ENCODE results near the gene EYA2. TPM values are rescaled to one million over a fixed set of nuclear protein-coding genes. Genes with fewer than 3 reads are reported as not detected.

EYA2 gene
- total and polyA plus RNA-seq, 2 donors (not counting 1 experiment from before 2014, with no cell fraction given) = 1.1 to 2.8 TPM

DNA sequence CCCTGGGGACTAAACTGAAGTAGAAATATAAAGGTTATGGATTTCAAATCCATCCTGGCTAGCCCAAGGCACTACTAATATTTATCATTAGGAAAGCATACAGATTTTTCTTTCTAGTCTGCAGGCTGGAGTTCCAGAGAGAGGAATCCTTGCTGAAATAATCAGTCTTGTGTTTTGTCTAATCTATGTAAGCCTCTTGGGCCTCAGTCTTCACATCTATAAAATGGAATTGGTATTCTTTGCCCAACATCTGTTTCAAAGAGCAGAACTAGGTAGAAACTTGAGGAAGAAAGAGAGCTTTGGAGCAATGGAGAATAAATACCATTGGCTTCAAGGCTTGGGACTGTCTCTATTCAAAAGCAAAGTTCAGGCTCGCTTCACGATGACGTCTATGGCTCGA lies 249.8 kb downstream of the EYA2 start:
- POLR2A ChIA-PET = no interaction called here
- H3K27me3 Mint-ChIP-seq = peaks cover 21% of the 10 kb centered on the region
- 97% methylated on average over 4 of the region's 4 CpGs for WGBS (ENCODE audit: insufficient coverage)

DNA sequence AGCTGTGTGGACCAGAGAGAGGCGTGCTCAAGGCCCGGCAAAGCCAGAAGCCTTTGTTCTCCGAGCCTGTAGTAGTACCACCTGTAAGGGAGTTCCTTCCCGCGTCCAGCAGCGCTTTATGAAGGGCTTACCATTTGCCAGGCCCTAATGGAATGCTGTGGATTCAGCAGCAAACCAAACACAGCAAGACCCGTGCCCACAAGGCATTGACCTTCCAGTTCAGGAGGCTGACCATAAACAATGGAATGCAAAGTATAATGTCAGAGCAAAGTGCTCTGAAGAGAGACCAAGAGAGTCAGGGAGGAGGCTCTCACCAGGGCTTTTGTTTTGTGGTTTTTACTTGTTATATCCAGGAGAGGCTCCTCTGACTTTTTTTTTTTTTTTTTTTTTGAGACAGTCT lies 252.0 kb downstream of the EYA2 start:
- no peaks in the 10 kb centered on the region for H3K4me1 Mint-ChIP-seq
- ChIA-PET CTCF (no interaction called here), POLR2A (no interaction called here)
- no peaks in the 10 kb centered on the region for H3K36me3 ChIP-seq (replicated peaks in 1 of 2; ENCODE audit: control extremely low read depth in 1 of 2, control insufficient read depth in 1 of 2, extremely low read depth in 1 of 2, insufficient read depth in 2 of 2, low read length in 1 of 2)
- H3K27me3 Mint-ChIP-seq = peaks cover 25% of the 10 kb centered on the region
- no peak overlapping the region for H3K4me2 ChIP-seq (replicated peaks; ENCODE audit: low read depth, low read length, poor library complexity, severe bottlenecking)
- H3K9ac ChIP-seq (ENCODE audit: low read length) = no peak overlapping the region
- H3K27me3 ChIP-seq (replicated peaks in 1 of 4; ENCODE audit: control extremely low read depth in 1 of 4, control insufficient read depth in 3 of 4, insufficient read depth in 4 of 4, low read length in 3 of 4) = peaks cover 0 to 7% (median 1%) of the 10 kb centered on the region in 4 experiments
- H3K9me3 Mint-ChIP-seq (ENCODE audit: insufficient read depth) = peaks cover 3% of the 10 kb centered on the region
- no peak for TF ChIP-seq EZH2 (IDR thresholded peaks at IDR 0.05; ENCODE audit: borderline replicate concordance, insufficient read depth, low read depth, low read length, poor library complexity, severe bottlenecking)
- TF ChIP-seq, protein P1, sequence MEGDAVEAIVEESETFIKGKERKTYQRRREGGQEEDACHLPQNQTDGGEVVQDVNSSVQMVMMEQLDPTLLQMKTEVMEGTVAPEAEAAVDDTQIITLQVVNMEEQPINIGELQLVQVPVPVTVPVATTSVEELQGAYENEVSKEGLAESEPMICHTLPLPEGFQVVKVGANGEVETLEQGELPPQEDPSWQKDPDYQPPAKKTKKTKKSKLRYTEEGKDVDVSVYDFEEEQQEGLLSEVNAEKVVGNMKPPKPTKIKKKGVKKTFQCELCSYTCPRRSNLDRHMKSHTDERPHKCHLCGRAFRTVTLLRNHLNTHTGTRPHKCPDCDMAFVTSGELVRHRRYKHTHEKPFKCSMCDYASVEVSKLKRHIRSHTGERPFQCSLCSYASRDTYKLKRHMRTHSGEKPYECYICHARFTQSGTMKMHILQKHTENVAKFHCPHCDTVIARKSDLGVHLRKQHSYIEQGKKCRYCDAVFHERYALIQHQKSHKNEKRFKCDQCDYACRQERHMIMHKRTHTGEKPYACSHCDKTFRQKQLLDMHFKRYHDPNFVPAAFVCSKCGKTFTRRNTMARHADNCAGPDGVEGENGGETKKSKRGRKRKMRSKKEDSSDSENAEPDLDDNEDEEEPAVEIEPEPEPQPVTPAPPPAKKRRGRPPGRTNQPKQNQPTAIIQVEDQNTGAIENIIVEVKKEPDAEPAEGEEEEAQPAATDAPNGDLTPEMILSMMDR (IDR thresholded peaks at IDR 0.05) = no peak
- no peaks in the 10 kb centered on the region for H4K20me1 ChIP-seq (ENCODE audit: control insufficient read depth, insufficient read depth, low read length, poor library complexity, severe bottlenecking)
- H3K79me2 ChIP-seq (ENCODE audit: control insufficient read depth, insufficient read depth, low read length) = no peaks in the 10 kb centered on the region
- ATAC-seq (ENCODE audit: low read depth) (no peak), DNase-seq (no peak)
- WGBS (ENCODE audit: insufficient coverage) = 96% methylated on average over 6 of the region's 7 CpGs
- no peaks in the 10 kb centered on the region for H3K4me1 ChIP-seq (ENCODE audit: control insufficient read depth in 2 of 2, insufficient read depth in 2 of 2, low read length in 2 of 2)
- intact Hi-C loops (cut with micrococcal nuclease) = no loop called here
- peaks cover 0 to 4% (median 0%) of the 10 kb centered on the region in 3 donors for H3K9me3 ChIP-seq (ENCODE audit: control extremely low read depth in 1 of 3, control insufficient read depth in 2 of 3, insufficient read depth in 1 of 3, low read length in 2 of 3)
- no peak overlapping the region for H3K4me3 ChIP-seq (ENCODE audit: control extremely low read depth in 1 of 5, extremely low read depth in 1 of 5, insufficient read depth in 1 of 5, low read depth in 2 of 5, low read length in 4 of 5)
- H2AFZ ChIP-seq (ENCODE audit: insufficient read depth, low read depth, low read length, poor library complexity, severe bottlenecking) = no peak overlapping the region
- H3K27ac Mint-ChIP-seq = no peak overlapping the region
- no peak overlapping the region for H3K4me3 Mint-ChIP-seq
- H3K27ac ChIP-seq (ENCODE audit: low read length in 2 of 2) = no peak overlapping the region

More for the DNA sequence above, 249.8 kb downstream of the EYA2 start:
- Histone ChIP-seq H3K4me1 (ENCODE audit: control insufficient read depth in 2 of 2, insufficient read depth in 2 of 2, low read length in 2 of 2) (no peaks in the 10 kb centered on the region), H3K4me3 (ENCODE audit: control extremely low read depth in 1 of 5, extremely low read depth in 1 of 5, insufficient read depth in 1 of 5, low read depth in 2 of 5, low read length in 4 of 5) (no peak overlapping the region), H3K79me2 (ENCODE audit: control insufficient read depth, insufficient read depth, low read length) (no peaks in the 10 kb centered on the region), H4K20me1 (ENCODE audit: control insufficient read depth, insufficient read depth, low read length, poor library complexity, severe bottlenecking) (no peaks in the 10 kb centered on the region), H3K27ac (ENCODE audit: low read length in 2 of 2) (no peak overlapping the region), H3K9ac (ENCODE audit: low read length) (no peak overlapping the region), H3K9me3 (ENCODE audit: control extremely low read depth in 1 of 3, control insufficient read depth in 2 of 3, insufficient read depth in 1 of 3, low read length in 2 of 3) (peaks cover 0 to 4% (median 0%) of the 10 kb centered on the region in 3 donors), H3K4me2 (replicated peaks; ENCODE audit: low read depth, low read length, poor library complexity, severe bottlenecking) (no peak overlapping the region), H3K27me3 (replicated peaks in 1 of 4; ENCODE audit: control extremely low read depth in 1 of 4, control insufficient read depth in 3 of 4, insufficient read depth in 4 of 4, low read length in 3 of 4) (peaks cover 0 to 3% (median 1%) of the 10 kb centered on the region in 4 experiments), H2AFZ (ENCODE audit: insufficient read depth, low read depth, low read length, poor library complexity, severe bottlenecking) (no peak overlapping the region), H3K36me3 (replicated peaks in 1 of 2; ENCODE audit: control extremely low read depth in 1 of 2, control insufficient read depth in 1 of 2, extremely low read depth in 1 of 2, insufficient read depth in 2 of 2, low read length in 1 of 2) (no peaks in the 10 kb centered on the region)
- peaks cover 3% of the 10 kb centered on the region for H3K9me3 Mint-ChIP-seq (ENCODE audit: insufficient read depth)
- H3K4me3 Mint-ChIP-seq = no peak overlapping the region
- CTCF ChIA-PET = no interaction called here
- no peaks in the 10 kb centered on the region for H3K4me1 Mint-ChIP-seq
- ATAC-seq (ENCODE audit: low read depth) (no peak), DNase-seq (no peak)
- H3K27ac Mint-ChIP-seq = no peak overlapping the region
- no peak for TF ChIP-seq EZH2 (IDR thresholded peaks at IDR 0.05; ENCODE audit: borderline replicate concordance, insufficient read depth, low read depth, low read length, poor library complexity, severe bottlenecking)
- TF ChIP-seq, protein P1 (IDR thresholded peaks at IDR 0.05) = no peak
- intact Hi-C loops (cut with micrococcal nuclease) = no loop called here

Measured in B cell (primary cell).